Measurements from ENCODE around the gene EVI2B. TPM values are rescaled to one million over a fixed set of nuclear protein-coding genes. Genes with fewer than 3 reads are reported as not detected.

The EVI2B gene
- total RNA-seq, 1 experiment from 2014 or later, result not detected

DNA sequence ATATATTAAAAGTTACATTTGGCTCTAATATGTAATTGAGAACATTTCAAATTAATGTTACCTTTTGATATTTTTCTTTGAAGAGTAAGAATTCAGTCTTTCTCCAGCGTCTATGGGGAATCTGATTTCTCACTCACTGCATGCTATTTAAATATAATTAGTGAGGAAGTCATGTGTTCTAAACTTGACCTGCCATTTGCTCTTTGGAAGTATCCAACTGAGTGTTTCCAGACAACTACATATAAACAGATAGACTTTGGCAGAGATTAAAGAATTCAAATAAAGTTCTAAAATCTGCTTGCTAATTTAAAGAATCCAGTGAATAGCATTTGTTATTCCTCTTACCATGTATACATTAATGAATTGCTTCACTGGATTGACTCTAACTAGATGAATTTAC is 40.3 kb downstream of the EVI2B start:
- Histone ChIP-seq H2AFZ (no peak overlapping the region), H3K27me3 (ENCODE audit: insufficient read depth, low read depth) (no peaks in the 10 kb centered on the region), H4K20me1 (ENCODE audit: insufficient read depth) (no peaks in the 10 kb centered on the region), H3F3A (ENCODE audit: insufficient read depth, low read depth) (peaks cover 20% of the 10 kb centered on the region), H3K36me3 (ENCODE audit: low read depth) (peaks cover 7% of the 10 kb centered on the region; the same call in 1 of the 2 replicates), H3K9me2 (ENCODE audit: insufficient read depth) (no peaks in the 10 kb centered on the region), H3K9me3 (ENCODE audit: insufficient read depth, low read depth) (no peaks in the 10 kb centered on the region), H3K27ac (no peak overlapping the region), H3K4me2 (no peak overlapping the region), H3K79me2 (ENCODE audit: low read depth) (no peaks in the 10 kb centered on the region), H3K4me1 (replicated peaks; ENCODE audit: insufficient read depth) (peaks cover 20% of the 10 kb centered on the region), H3K4me3 (no peak overlapping the region)
- TF ChIP-seq EZH2 (IDR thresholded peaks at IDR 0.05; ENCODE audit: low read depth) (no peak), CTCF (conservative IDR thresholded peaks at IDR 0.05) (no peak)
- no peak for DNase-seq
- intact Hi-C loops (cut with micrococcal nuclease; ENCODE audit: unreplicated experiment), result no loop called here
- ChIA-PET POLR2A (ENCODE audit: unreplicated experiment) (no interaction called here), CTCF (no interaction called here)
- no TSS peak for BruUV-seq (replicated peaks)

DNA sequence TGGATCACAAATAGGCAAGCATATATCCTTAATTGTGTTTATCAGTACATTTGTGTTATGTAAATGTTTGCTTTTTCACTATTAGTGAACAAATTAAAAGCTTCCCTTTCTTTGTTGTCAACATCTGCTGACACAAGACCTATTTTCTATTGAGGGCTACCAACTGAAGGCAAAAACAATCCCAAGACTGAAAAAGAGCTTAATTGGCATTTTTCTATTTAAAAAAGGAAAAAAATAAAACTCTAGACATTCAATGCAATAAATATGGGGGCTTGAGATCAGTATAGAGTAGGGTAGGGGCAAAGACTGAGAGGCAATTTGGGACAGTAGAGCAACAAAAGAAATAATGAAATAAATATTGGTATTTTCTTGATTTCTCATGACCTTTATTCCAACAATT is 41.1 kb downstream of the EVI2B start:
- H3K27ac ChIP-seq, result no peak overlapping the region
- ChIA-PET POLR2A (ENCODE audit: unreplicated experiment) (no interaction called here), CTCF (no interaction called here)
- H3K9me3 ChIP-seq (ENCODE audit: insufficient read depth, low read depth), result no peaks in the 10 kb centered on the region
- no peak for DNase-seq
- peaks cover 26% of the 10 kb centered on the region for H3F3A ChIP-seq (ENCODE audit: insufficient read depth, low read depth)
- no peaks in the 10 kb centered on the region for H3K79me2 ChIP-seq (ENCODE audit: low read depth)
- no peak for TF ChIP-seq EZH2 (IDR thresholded peaks at IDR 0.05; ENCODE audit: low read depth)
- TF ChIP-seq CTCF (conservative IDR thresholded peaks at IDR 0.05), result no peak
- no peak overlapping the region for H2AFZ ChIP-seq
- H3K4me3 ChIP-seq, result no peak overlapping the region
- peaks cover 7% of the 10 kb centered on the region; the same call in 1 of the 2 replicates for H3K36me3 ChIP-seq (ENCODE audit: low read depth)
- no peaks in the 10 kb centered on the region for H3K27me3 ChIP-seq (ENCODE audit: insufficient read depth, low read depth)
- no TSS peak for BruUV-seq (replicated peaks)
- H3K4me1 ChIP-seq (replicated peaks; ENCODE audit: insufficient read depth), result peaks cover 27% of the 10 kb centered on the region
- H4K20me1 ChIP-seq (ENCODE audit: insufficient read depth), result no peaks in the 10 kb centered on the region
- H3K4me2 ChIP-seq, result no peak overlapping the region
- no peaks in the 10 kb centered on the region for H3K9me2 ChIP-seq (ENCODE audit: insufficient read depth)
- intact Hi-C loops (cut with micrococcal nuclease; ENCODE audit: unreplicated experiment), result no loop called here

DNA sequence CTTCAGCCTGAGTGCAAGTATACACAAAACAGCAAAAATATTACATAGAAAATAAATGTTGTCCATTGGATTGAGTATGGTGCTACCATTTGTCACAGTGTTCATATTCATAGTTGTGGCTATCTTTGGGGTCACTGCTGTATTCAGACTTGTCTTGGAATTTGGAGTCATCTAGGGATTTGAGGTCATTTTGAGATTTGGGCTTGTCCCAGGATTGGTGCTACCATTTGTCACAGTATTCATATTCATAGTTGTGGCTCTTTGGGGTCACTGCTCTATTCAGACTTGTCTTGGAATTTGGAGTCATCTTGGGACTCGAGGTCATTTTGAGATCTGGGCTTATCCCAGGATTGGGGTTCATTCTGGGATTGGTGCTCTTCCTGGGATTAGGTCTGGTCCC is 41.6 kb downstream of the EVI2B start:
- Histone ChIP-seq H3K9me3 (ENCODE audit: insufficient read depth, low read depth) (no peaks in the 10 kb centered on the region), H4K20me1 (ENCODE audit: insufficient read depth) (no peaks in the 10 kb centered on the region), H3K27ac (no peak overlapping the region), H3K4me2 (no peak overlapping the region), H2AFZ (no peak overlapping the region), H3K4me1 (replicated peaks; ENCODE audit: insufficient read depth) (peaks cover 33% of the 10 kb centered on the region), H3K9me2 (ENCODE audit: insufficient read depth) (no peaks in the 10 kb centered on the region), H3F3A (ENCODE audit: insufficient read depth, low read depth) (peaks cover 28% of the 10 kb centered on the region), H3K79me2 (ENCODE audit: low read depth) (no peaks in the 10 kb centered on the region), H3K27me3 (ENCODE audit: insufficient read depth, low read depth) (no peaks in the 10 kb centered on the region), H3K36me3 (ENCODE audit: low read depth) (peaks cover 9% of the 10 kb centered on the region; the same call in 1 of the 2 replicates), H3K4me3 (no peak overlapping the region)
- ChIA-PET POLR2A (ENCODE audit: unreplicated experiment) (no interaction called here), CTCF (no interaction called here)
- DNase-seq, result no peak
- TF ChIP-seq EZH2 (IDR thresholded peaks at IDR 0.05; ENCODE audit: low read depth) (no peak), CTCF (conservative IDR thresholded peaks at IDR 0.05) (no peak)
- intact Hi-C loops (cut with micrococcal nuclease; ENCODE audit: unreplicated experiment), result no loop called here
- no TSS peak for BruUV-seq (replicated peaks)

Measured in PC-9 (cell line).